Transverse colon (tissue), 4 donors: ENCODE results near the gene RUFY3. TPM values are rescaled to one million over a fixed set of nuclear protein-coding genes. Genes with fewer than 3 reads are reported as not detected.

Experiments used
- DNase-seq: peaks from one replicate; pipeline ENCODE4 v3.0.0-alpha.2; 2019
- H3K27ac ChIP-seq, 4 donors: fragments of 200-600 bp; sonication (generic); 2 replicates each; pipeline ENCODE4 v1.5.1; 2016 to 2018; ENCODE audit warnings: inconsistent platforms in 4 of 4
- H3K27me3 ChIP-seq: fragments of 200-600 bp; sonication (generic); 2 replicates; pipeline ENCODE4 v1.5.1; 2017; ENCODE audit warnings: inconsistent platforms
- H3K36me3 ChIP-seq, 4 donors: fragments of 200-600 bp; sonication (generic); 2 replicates each; pipeline ENCODE4 v1.5.1; 2017 to 2019; ENCODE audit warnings: inconsistent platforms in 4 of 4
- H3K4me1 ChIP-seq, 4 donors: fragments of 200-600 bp; sonication (generic); 2 replicates each; pipeline ENCODE4 v1.5.1; 2017 to 2020; ENCODE audit warnings: inconsistent platforms in 4 of 4
- H3K4me3 ChIP-seq, 4 donors: fragments of 200-600 bp; sonication (generic); 1 replicate in 1 of 4; 2 replicates in 3 of 4; pipeline versions ENCODE4 v1.5.1 to v1.6.1; 2017 to 2019; ENCODE audit warnings: inconsistent platforms in 4 of 4
- H3K9me3 ChIP-seq, 2 donors: fragments of 200-600 bp; sonication (generic); 2 replicates each; pipeline ENCODE4 v1.5.1; 2017 to 2019; ENCODE audit warnings: inconsistent platforms in 2 of 2
- CTCF ChIP-seq, 5 experiments: fragments of 200-600 bp in 3 of 5; fragments of 450-650 bp in 2 of 5; sonication (generic) in 3 of 5; IDR thresholded peaks; 1 replicate in 2 of 5; 2 replicates in 3 of 5; pipeline ENCODE4 v1.5.1; 2016 to 2017; ENCODE audit warnings: antibody characterized with exemption in 5 of 5, inconsistent platforms in 3 of 5, mild to moderate bottlenecking in 2 of 5, moderate library complexity in 1 of 5
- EP300 ChIP-seq: sonication (generic); formaldehyde crosslinking; IDR thresholded peaks from one replicate; pipeline ENCODE4 v1.6.1; 2017; ENCODE audit warnings: antibody characterized with exemption, low read depth
- POLR2A ChIP-seq: fragments of 450-650 bp; IDR thresholded peaks from one replicate; pipeline ENCODE4 v1.6.1; 2016; ENCODE audit warnings: antibody characterized with exemption, mild to moderate bottlenecking, moderate library complexity
- POLR2AphosphoS5 ChIP-seq, 3 donors: sonication (generic); formaldehyde crosslinking; IDR thresholded peaks; one replicate each; pipeline ENCODE4 v1.6.1; 2016; ENCODE audit warnings: antibody characterized with exemption in 3 of 3
- WGBS, 2 donors: methylation state at CpG; one replicate each; pipeline ENCODE4 v1.1.5; 2018; ENCODE audit warnings: low coverage in 1 of 2; 5-methylcytosine and 5-hydroxymethylcytosine counted together
- in situ Hi-C, 4 donors: fragments of 200-750 bp; cut with MboI; loops; one replicate each; pipeline versions ENCODE4 v1.15.0 to v1.15.1; 2017; ENCODE audit warnings: low sequenced_read_pairs in 3 of 4, low pct_ligation_motif_present in 1 of 4, low pct_unique_long_range_greater_than_20kb in 1 of 4
- intact Hi-C: fragments of 100-400 bp; cut with DNase I; formaldehyde crosslinking; loops from one replicate; pipeline ENCODE4 v1.15.1; 2023; ENCODE audit warnings: low total_unique reads
- small RNA-seq, 4 donors: library from RNA; depleted of rRNA; stranded (forward); fragments of <200 nt; gene quantifications; one replicate each; pipeline ENCODE3, GENCODE V24; 2016
- total RNA-seq, 4 donors: library from RNA; depleted of rRNA; stranded (reverse); fragments of >200 nt; gene quantifications; one replicate each; pipeline ENCODE4 v1.1.0, GENCODE V29; 2016

RUFY3 gene
- total RNA-seq, 4 donors from 2014 or later = 39.6 to 93.9 (median 50.8) TPM

GRCh38 chr4:70849291-70849690 lies 127.5 kb downstream of the RUFY3 start:
- in situ Hi-C loops = loop anchor here in 1 of 4 donors (25.0 kb wide), 1 partner anchor 163 kb away; no protein-coding TSS in a partner anchor
- intact Hi-C loops = no loop called here
- 86 to 100% methylated on average over 5 of the region's 5 CpGs for WGBS, 2 donors
- TF ChIP-seq EP300 (no peak), CTCF (IDR thresholded peaks at IDR 0.05) (no peak), POLR2AphosphoS5 (IDR thresholded peaks at IDR 0.05) (no peak)
- Histone ChIP-seq H3K27ac (no peak overlapping the region), H3K4me1 (no peaks in the 10 kb centered on the region), H3K9me3 (no peaks in the 10 kb centered on the region), H3K4me3 (no peak overlapping the region), H3K36me3 (no peaks in the 10 kb centered on the region), H3K27me3 (no peaks in the 10 kb centered on the region)
- no peak for DNase-seq

GRCh38 chr4:70855464-70855863 lies 133.7 kb downstream of the RUFY3 start:
- DNase-seq = no peak
- intact Hi-C loops (no loop called here), in situ Hi-C loops (no loop called here)
- Histone ChIP-seq H3K4me1 (no peaks in the 10 kb centered on the region), H3K27ac (no peak overlapping the region), H3K9me3 (no peaks in the 10 kb centered on the region), H3K36me3 (no peaks in the 10 kb centered on the region), H3K4me3 (no peak overlapping the region), H3K27me3 (no peaks in the 10 kb centered on the region)
- TF ChIP-seq CTCF (IDR thresholded peaks at IDR 0.05) (no peak), POLR2A (no peak), POLR2AphosphoS5 (IDR thresholded peaks at IDR 0.05) (no peak), EP300 (no peak)
- WGBS, 2 donors = 98 to 100% methylated on average over 2 of the region's 2 CpGs

Small RNAs within 50 kb of the gene (small RNA-seq; reads per million reads assigned to genes)
- gene RF00026 (0 reads per million in 4 donors), gene RNU6-520P (0 reads per million in 4 donors), gene RNU6-784P (0 to 0.12 (median 0) reads per million in 4 donors), gene RNU6-891P (0 reads per million in 4 donors)

Other genes with a start within 250 kb of the RUFY3 start
- gene MUC7, start 249.8 kb upstream of the RUFY3 start, total RNA-seq = not detected
- not detected for gene AMTN, start 203.4 kb upstream of the RUFY3 start, total RNA-seq
- gene AMBN, start 129.7 kb upstream of the RUFY3 start, total RNA-seq = not detected
- gene ENAM, start 93.2 kb upstream of the RUFY3 start, total RNA-seq = not detected
- 1,000 to 10,000 TPM in 1 of 4 donors, 100 to 1,000 TPM in 1, 10 to 100 TPM in 2; 38.2 to 1,497 (median 176) TPM for gene JCHAIN, start 55.5 kb upstream of the RUFY3 start, total RNA-seq
- gene UTP3, start 33.4 kb upstream of the RUFY3 start, total RNA-seq = 10 to 100 TPM in 3 of 4 donors, 1 to 10 TPM in 1; 3.7 to 23.1 (median 19.4) TPM
- gene GRSF1, start 117.9 kb downstream of the RUFY3 start, total RNA-seq = 10 to 100 TPM; 42.6 to 63.2 (median 60.8) TPM
- gene MOB1B, start 180.4 kb downstream of the RUFY3 start, total RNA-seq = 10 to 100 TPM in 2 of 4 donors, 1 to 10 TPM in 2; 6.7 to 15.4 (median 11.0) TPM